Gastroesophageal sphincter (tissue), 4 donors: ENCODE data around the gene ATP1A2. TPM values are rescaled to one million over a fixed set of nuclear protein-coding genes. Genes with fewer than 3 reads are reported as not detected.

ENCODE experiments used
- ATAC-seq: fragments of 150-250 bp; one replicate; pipeline ENCODE4 v1.9.1; 2016; ENCODE audit warnings: mild to moderate bottlenecking, moderate library complexity
- H3K27ac ChIP-seq, 4 donors: fragments of 200-600 bp; sonication (generic) in 3 of 4; 1 replicate in 3 of 4; 2 replicates in 1 of 4; pipeline ENCODE4 v1.5.1; 2016 to 2019
- H3K27me3 ChIP-seq: fragments of 200-600 bp; sonication (generic); one replicate; pipeline ENCODE4 v1.5.1; 2019
- H3K36me3 ChIP-seq, 2 donors: fragments of 200-600 bp; sonication (generic); one replicate each; pipeline ENCODE4 v1.5.1; 2019; ENCODE audit warnings: control low read depth in 1 of 2
- H3K4me1 ChIP-seq, 3 donors: fragments of 200-600 bp; sonication (generic); 1 replicate in 2 of 3; 2 replicates in 1 of 3; pipeline ENCODE4 v1.5.1; 2016 to 2019; ENCODE audit warnings: control low read depth in 2 of 3
- H3K4me3 ChIP-seq, 2 donors: fragments of 200-600 bp; sonication (generic); one replicate each; pipeline ENCODE4 v1.5.1; 2019; ENCODE audit warnings: mild to moderate bottlenecking in 1 of 2, moderate library complexity in 1 of 2
- H3K9me3 ChIP-seq, 3 donors: fragments of 200-600 bp; sonication (generic); one replicate each; pipeline ENCODE4 v1.5.1; 2017 to 2019; ENCODE audit warnings: control low read depth in 2 of 3
- EP300 ChIP-seq: sonication (generic); formaldehyde crosslinking; IDR thresholded peaks from one replicate; pipeline ENCODE4 v1.6.1; 2017; ENCODE audit warnings: antibody characterized with exemption, mild to moderate bottlenecking
- POLR2A ChIP-seq, 2 donors: fragments of 450-650 bp; IDR thresholded peaks; one replicate each; pipeline ENCODE4 v1.6.1; 2017; ENCODE audit warnings: antibody characterized with exemption in 2 of 2, mild to moderate bottlenecking in 2 of 2, moderate library complexity in 1 of 2
- POLR2AphosphoS5 ChIP-seq: sonication (generic); formaldehyde crosslinking; IDR thresholded peaks from one replicate; pipeline ENCODE4 v1.6.1; 2017; ENCODE audit warnings: antibody characterized with exemption
- WGBS, 2 donors: methylation state at CpG; one replicate each; pipeline ENCODE4 v1.1.5; 2018; ENCODE audit warnings: low coverage in 1 of 2; 5-methylcytosine and 5-hydroxymethylcytosine counted together
- total RNA-seq, 4 donors: library from RNA; depleted of rRNA; stranded (reverse); fragments of >200 nt; gene quantifications; one replicate each; pipeline ENCODE4 v1.1.0, GENCODE V29; 2016
- TF ChIP-seq, protein P1 (sequence below), 4 experiments: fragments of 200-600 bp in 2 of 4; fragments of 450-650 bp in 2 of 4; sonication (generic) in 1 of 4; IDR thresholded peaks; one replicate each; pipeline ENCODE4 v1.5.1; 2017 to 2019; ENCODE audit warnings: antibody characterized with exemption in 4 of 4, mild to moderate bottlenecking in 2 of 4, moderate library complexity in 2 of 4

The ATP1A2 gene
- total RNA-seq, 4 donors from 2014 or later: 100 to 348 (median 142) TPM

DNA sequence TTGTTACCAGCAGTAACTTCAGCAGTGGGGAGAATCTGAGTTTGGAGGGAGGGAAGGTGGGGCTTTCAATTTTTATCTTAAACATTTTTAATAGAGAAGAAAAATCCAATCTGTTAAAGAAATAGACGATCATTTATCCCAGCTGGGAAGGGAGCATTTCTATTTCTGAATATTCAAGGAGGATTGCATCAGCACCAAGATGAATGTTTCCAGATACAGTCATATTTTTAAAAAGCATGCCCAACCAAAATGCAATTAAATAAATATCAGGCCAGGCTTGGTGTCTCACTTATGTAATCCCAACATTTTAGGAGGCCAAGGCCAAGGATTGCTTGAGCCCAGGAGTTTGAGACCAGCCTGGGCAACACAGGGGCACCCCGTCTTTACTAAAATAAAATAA is 34.2 kb downstream of the ATP1A2 start:
- TF ChIP-seq POLR2A (IDR thresholded peaks at IDR 0.05) (no peak), POLR2AphosphoS5 (no peak), EP300 (no peak)
- TF ChIP-seq, protein P1, sequence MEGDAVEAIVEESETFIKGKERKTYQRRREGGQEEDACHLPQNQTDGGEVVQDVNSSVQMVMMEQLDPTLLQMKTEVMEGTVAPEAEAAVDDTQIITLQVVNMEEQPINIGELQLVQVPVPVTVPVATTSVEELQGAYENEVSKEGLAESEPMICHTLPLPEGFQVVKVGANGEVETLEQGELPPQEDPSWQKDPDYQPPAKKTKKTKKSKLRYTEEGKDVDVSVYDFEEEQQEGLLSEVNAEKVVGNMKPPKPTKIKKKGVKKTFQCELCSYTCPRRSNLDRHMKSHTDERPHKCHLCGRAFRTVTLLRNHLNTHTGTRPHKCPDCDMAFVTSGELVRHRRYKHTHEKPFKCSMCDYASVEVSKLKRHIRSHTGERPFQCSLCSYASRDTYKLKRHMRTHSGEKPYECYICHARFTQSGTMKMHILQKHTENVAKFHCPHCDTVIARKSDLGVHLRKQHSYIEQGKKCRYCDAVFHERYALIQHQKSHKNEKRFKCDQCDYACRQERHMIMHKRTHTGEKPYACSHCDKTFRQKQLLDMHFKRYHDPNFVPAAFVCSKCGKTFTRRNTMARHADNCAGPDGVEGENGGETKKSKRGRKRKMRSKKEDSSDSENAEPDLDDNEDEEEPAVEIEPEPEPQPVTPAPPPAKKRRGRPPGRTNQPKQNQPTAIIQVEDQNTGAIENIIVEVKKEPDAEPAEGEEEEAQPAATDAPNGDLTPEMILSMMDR (IDR thresholded peaks at IDR 0.05): no peak
- H3K27me3 ChIP-seq: no peaks in the 10 kb centered on the region
- no peaks in the 10 kb centered on the region for H3K36me3 ChIP-seq
- H3K27ac ChIP-seq: no peak overlapping the region
- H3K4me1 ChIP-seq: peaks cover 0 to 8% (median 2%) of the 10 kb centered on the region in 3 donors
- WGBS, 2 donors: 44 to 50% methylated on average over 1 to 2 of the region's 2 CpGs
- ATAC-seq: no peak
- H3K9me3 ChIP-seq: no peaks in the 10 kb centered on the region
- no peak overlapping the region for H3K4me3 ChIP-seq

DNA sequence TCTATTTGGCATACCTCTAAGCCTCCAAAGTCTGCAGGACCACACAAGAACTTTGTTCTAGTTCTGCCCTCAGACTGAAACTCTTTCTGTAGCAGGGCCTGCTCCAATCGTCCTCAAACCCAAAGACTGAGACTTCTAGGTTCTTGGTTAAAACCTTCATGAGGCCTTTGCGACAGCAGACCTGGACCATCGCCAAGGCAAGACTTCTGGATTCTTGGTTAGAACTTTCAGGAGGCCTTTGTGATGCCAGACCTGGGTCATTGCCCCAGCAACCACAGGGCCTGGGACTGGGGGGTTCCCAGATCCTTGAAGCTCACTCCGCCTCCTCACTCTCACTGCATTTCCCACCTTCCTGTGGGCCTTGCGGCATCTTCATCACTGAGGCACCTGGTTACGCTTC is 35.7 kb downstream of the ATP1A2 start, which contains the start of gene ATP1A4:
TSS of gene ATP1A4 (plus strand) at position 301 of the 400 bp plus-strand sequence. CDS start 438 bp downstream, outside the sequence.
- Histone ChIP-seq H3K36me3 (no peaks in the 10 kb centered on the region), H3K4me1 (peaks cover 0 to 8% (median 2%) of the 10 kb centered on the region in 3 donors), H3K27me3 (no peaks in the 10 kb centered on the region), H3K4me3 (no peak within 1 kb of the TSS), H3K9me3 (no peaks in the 10 kb centered on the region), H3K27ac (no peak within 1 kb of the TSS)
- 85 to 100% methylated on average over 1 to 5 of the region's 6 CpGs for WGBS, 2 donors
- ATAC-seq: no peak
- TF ChIP-seq, protein P1 (IDR thresholded peaks at IDR 0.05): no peak
- TF ChIP-seq POLR2AphosphoS5 (no peak), POLR2A (IDR thresholded peaks at IDR 0.05) (no peak), EP300 (no peak)

DNA sequence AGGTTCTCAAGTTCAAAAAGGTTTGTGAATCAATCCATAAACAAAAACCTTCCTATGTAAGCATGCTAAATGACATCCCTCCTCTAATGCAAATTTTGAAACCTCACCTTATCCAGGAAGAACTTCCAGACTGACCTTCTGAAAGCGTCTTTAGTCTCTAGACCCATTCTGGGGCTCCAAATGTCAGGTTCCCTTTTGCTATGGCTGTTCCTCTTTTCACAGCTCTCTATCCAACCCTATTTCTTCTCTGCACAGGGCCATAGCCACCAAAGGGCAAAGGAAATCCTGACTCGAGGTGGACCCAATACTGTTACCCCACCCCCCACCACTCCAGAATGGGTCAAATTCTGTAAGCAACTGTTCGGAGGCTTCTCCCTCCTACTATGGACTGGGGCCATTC is 39.2 kb downstream of the ATP1A2 start:
- 75 to 78% methylated on average over 1 to 3 of the region's 3 CpGs for WGBS, 2 donors
- Histone ChIP-seq H3K4me1 (peaks cover 0 to 3% (median 0%) of the 10 kb centered on the region in 3 donors), H3K36me3 (no peaks in the 10 kb centered on the region), H3K4me3 (no peak overlapping the region), H3K27me3 (no peaks in the 10 kb centered on the region), H3K9me3 (no peaks in the 10 kb centered on the region), H3K27ac (no peak overlapping the region)
- ATAC-seq: no peak
- no peak for TF ChIP-seq POLR2AphosphoS5
- no peak for TF ChIP-seq POLR2A (IDR thresholded peaks at IDR 0.05)
- TF ChIP-seq EP300: no peak
- TF ChIP-seq, protein P1 (IDR thresholded peaks at IDR 0.05): no peak

DNA sequence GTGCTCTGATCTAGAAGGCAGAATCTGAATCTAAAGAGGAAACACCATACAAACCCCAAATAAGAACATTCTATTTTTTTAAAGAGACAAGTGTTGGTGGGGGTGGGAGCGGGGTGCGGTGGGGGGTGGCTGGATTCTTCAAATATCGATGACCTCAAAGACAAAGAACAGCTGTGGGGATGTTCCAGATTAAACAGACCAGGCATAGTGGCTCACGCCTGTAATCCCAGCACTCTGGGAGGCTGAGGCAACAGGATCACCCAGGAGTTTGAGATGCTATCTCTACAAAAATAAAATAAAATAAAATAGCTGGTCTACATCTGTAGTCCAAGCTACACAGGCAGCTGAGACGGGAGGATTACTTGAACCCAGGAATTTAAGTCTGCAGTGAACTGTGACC is 40.8 kb downstream of the ATP1A2 start:
- no peak for TF ChIP-seq POLR2A (IDR thresholded peaks at IDR 0.05)
- no peak for TF ChIP-seq POLR2AphosphoS5
- no peak for TF ChIP-seq EP300
- TF ChIP-seq, protein P1 (IDR thresholded peaks at IDR 0.05): no peak

DNA sequence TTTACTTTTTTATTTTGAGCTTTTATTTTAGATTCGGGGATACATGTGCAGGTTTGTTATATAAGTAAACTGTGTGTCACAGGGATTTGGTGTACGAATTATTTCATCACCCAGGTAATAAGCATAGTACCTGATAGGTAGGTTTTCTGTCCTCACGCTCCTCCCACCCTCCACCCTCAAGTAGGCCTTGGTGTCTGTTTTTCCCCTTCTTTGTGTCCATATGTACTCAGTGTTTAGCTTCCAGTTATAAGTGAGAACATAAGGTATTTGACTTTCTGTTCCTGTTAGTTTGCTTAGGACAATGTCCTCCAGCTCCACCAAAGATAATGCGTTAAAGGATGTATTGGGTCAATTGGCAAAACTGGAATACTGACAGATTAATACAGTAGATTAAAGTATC is 41.6 kb downstream of the ATP1A2 start:
- no peak for TF ChIP-seq POLR2A (IDR thresholded peaks at IDR 0.05)
- Histone ChIP-seq H3K36me3 (no peaks in the 10 kb centered on the region), H3K27me3 (no peaks in the 10 kb centered on the region), H3K4me1 (no peaks in the 10 kb centered on the region), H3K27ac (no peak overlapping the region), H3K9me3 (no peaks in the 10 kb centered on the region), H3K4me3 (no peak overlapping the region)
- 80 to 91% methylated on average over 4 of the region's 4 CpGs for WGBS, 2 donors
- no peak for ATAC-seq

More for the DNA sequence above, 40.8 kb downstream of the ATP1A2 start:
- no peaks in the 10 kb centered on the region for H3K9me3 ChIP-seq
- no peak overlapping the region for H3K27ac ChIP-seq
- WGBS, 2 donors: 57 to 59% methylated on average over 1 to 4 of the region's 5 CpGs
- no peak for ATAC-seq
- H3K4me3 ChIP-seq: no peak overlapping the region
- no peaks in the 10 kb centered on the region for H3K27me3 ChIP-seq
- no peaks in the 10 kb centered on the region for H3K4me1 ChIP-seq
- no peaks in the 10 kb centered on the region for H3K36me3 ChIP-seq
